ENCODE measurements around the gene TNFRSF13B. TPM values are rescaled to one million over a fixed set of nuclear protein-coding genes. Genes with fewer than 3 reads are reported as not detected.

TNFRSF13B gene
- total RNA-seq, 3 donors from 2014 or later, result 0.80 to 2.9 TPM; not detected in 1

DNA sequence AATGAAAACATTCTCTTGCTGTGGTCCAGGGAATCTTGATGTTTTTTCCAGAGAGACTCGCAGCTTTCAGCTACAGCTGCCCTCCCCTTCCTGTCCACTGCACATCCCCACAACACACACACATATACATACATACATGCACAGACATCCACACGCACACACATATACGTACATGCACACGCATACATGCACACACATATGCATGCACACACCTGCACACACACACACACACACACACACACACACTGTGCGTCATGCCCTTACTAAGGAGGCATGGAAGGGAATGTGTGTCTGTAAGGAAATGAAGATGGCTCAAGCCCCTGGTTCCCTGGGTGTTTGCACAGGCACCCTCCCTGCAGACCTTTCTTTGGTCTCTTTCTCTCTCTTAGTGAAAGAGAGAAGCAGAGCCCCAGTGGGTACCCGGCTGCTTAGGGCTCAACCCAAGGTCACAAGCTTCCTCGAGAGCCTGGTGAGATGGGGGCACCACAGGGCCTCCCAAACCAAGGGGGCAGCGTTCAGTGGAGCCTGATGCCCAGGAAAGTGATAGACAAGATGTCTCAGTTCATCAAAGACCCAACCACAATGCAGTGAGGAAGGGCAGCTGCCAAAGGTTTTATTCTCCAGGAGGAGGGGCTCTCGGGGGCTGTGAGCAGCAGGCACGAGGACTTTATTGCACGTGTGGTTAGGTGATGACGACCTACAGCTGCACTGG is 33.3 kb downstream of the TNFRSF13B start:
- H3K4me1 ChIP-seq, result no peaks in the 10 kb centered on the region
- no peaks in the 10 kb centered on the region for H3K36me3 ChIP-seq
- TF ChIP-seq POLR2A (IDR thresholded peaks at IDR 0.05) (no peak), POLR2AphosphoS5 (IDR thresholded peaks at IDR 0.05) (no peak)
- TF ChIP-seq, protein P1, sequence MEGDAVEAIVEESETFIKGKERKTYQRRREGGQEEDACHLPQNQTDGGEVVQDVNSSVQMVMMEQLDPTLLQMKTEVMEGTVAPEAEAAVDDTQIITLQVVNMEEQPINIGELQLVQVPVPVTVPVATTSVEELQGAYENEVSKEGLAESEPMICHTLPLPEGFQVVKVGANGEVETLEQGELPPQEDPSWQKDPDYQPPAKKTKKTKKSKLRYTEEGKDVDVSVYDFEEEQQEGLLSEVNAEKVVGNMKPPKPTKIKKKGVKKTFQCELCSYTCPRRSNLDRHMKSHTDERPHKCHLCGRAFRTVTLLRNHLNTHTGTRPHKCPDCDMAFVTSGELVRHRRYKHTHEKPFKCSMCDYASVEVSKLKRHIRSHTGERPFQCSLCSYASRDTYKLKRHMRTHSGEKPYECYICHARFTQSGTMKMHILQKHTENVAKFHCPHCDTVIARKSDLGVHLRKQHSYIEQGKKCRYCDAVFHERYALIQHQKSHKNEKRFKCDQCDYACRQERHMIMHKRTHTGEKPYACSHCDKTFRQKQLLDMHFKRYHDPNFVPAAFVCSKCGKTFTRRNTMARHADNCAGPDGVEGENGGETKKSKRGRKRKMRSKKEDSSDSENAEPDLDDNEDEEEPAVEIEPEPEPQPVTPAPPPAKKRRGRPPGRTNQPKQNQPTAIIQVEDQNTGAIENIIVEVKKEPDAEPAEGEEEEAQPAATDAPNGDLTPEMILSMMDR (IDR thresholded peaks at IDR 0.05), result no peak
- H3K27me3 ChIP-seq, result no peaks in the 10 kb centered on the region
- no peak overlapping the region for H3K27ac ChIP-seq
- H3K4me3 ChIP-seq, result no peak overlapping the region
- intact Hi-C loops (cut with DNase I; ENCODE audit: low total_unique reads), result no loop called here
- peak in 1 of 2 donors; percentile 19 for DNase-seq (ENCODE audit: low spot score in 2 of 2)
- no peaks in the 10 kb centered on the region for H3K9me3 ChIP-seq

DNA sequence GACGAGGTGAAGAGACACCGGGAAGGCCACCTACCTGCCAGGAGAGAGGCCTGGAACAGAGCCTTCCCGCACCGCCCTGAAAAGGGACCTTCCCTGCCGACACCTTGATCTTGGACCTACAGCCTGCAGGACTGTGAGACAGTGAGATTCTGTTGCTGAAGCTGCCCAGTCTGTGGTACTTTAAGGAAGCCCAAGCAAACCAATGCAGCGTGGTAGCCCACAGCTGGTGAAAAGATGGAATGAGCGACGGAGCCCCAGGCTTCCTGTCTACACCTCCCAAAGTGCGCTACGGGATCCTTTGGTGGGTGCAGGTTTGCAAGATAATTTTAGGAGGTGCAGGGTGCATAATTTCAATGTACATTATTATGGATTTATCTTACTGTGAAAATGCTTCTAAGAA is 33.9 kb downstream of the TNFRSF13B start:
- peak in 1 of 2 donors; percentile 20 for DNase-seq (ENCODE audit: low spot score in 2 of 2)
- Histone ChIP-seq H3K27me3 (no peaks in the 10 kb centered on the region), H3K36me3 (no peaks in the 10 kb centered on the region), H3K4me1 (no peaks in the 10 kb centered on the region), H3K27ac (no peak overlapping the region), H3K9me3 (no peaks in the 10 kb centered on the region), H3K4me3 (no peak overlapping the region)
- intact Hi-C loops (cut with DNase I; ENCODE audit: low total_unique reads), result no loop called here
- no peak for TF ChIP-seq POLR2A (IDR thresholded peaks at IDR 0.05)
- TF ChIP-seq, protein P1 (IDR thresholded peaks at IDR 0.05), result no peak
- TF ChIP-seq POLR2AphosphoS5 (IDR thresholded peaks at IDR 0.05), result no peak

GRCh38 chr17:16937431-16937830 is 34.5 kb downstream of the TNFRSF13B start:
- no peaks in the 10 kb centered on the region for H3K27me3 ChIP-seq
- H3K4me1 ChIP-seq, result no peaks in the 10 kb centered on the region
- H3K27ac ChIP-seq, result no peak overlapping the region
- no peaks in the 10 kb centered on the region for H3K36me3 ChIP-seq
- peak in 1 of 2 donors; percentile 28 for DNase-seq (ENCODE audit: low spot score in 2 of 2)
- H3K4me3 ChIP-seq, result no peak overlapping the region
- intact Hi-C loops (cut with DNase I; ENCODE audit: low total_unique reads), result no loop called here
- TF ChIP-seq POLR2AphosphoS5 (IDR thresholded peaks at IDR 0.05) (no peak), POLR2A (IDR thresholded peaks at IDR 0.05) (no peak)
- TF ChIP-seq, protein P1 (IDR thresholded peaks at IDR 0.05), result no peak
- H3K9me3 ChIP-seq, result no peaks in the 10 kb centered on the region

DNA sequence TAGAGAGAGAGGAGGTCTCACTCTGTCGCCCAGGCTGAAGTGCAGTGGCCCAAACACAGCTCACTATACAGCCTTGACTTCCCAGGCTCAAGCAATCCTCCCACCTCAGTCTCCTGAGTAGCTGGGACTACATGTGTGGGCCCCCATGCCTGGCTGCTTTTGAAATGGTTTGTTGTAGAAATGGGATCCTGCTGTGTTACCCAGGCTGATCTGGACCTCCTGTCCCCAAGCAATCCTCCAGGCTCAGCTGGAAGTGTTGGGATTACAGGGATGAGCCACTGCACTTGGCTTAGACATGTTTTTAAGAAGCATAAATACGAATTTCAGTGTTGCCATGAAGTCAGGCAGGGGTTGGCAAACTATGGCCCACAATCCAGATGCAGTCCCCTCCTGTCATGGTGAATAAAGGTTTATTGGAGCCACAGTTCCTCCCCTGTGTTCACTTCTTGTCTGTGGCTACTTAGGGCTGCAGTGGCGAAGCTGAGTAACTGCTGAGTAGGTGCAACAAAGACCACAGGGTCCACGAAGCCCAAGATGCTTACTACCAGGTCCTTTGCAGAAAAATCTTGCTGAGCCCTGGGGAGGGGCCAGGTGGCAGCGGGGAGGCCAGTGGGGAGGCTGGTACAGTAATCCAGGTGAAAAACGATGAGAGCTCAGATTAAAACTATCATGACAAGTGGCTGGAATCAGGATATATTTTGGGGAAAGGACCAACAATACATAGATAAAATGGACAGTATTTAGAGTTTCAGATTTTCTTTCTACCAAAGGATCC is 35.2 kb downstream of the TNFRSF13B start:
- no peak for TF ChIP-seq POLR2AphosphoS5 (IDR thresholded peaks at IDR 0.05)
- TF ChIP-seq, protein P1 (IDR thresholded peaks at IDR 0.05), result no peak
- no peak for TF ChIP-seq POLR2A (IDR thresholded peaks at IDR 0.05)
- no peaks in the 10 kb centered on the region for H3K4me1 ChIP-seq
- no peaks in the 10 kb centered on the region for H3K27me3 ChIP-seq
- H3K27ac ChIP-seq, result no peak overlapping the region
- intact Hi-C loops (cut with DNase I; ENCODE audit: low total_unique reads), result no loop called here
- peak in 1 of 2 donors; percentile 1 for DNase-seq (ENCODE audit: low spot score in 2 of 2)
- no peak overlapping the region for H3K4me3 ChIP-seq
- H3K9me3 ChIP-seq, result no peaks in the 10 kb centered on the region
- no peaks in the 10 kb centered on the region for H3K36me3 ChIP-seq

- H3K27me3 ChIP-seq, result no peaks in the 10 kb centered on the region
- no peak overlapping the region for H3K4me3 ChIP-seq
- peak in 1 of 2 donors; percentile 46 for DNase-seq (ENCODE audit: low spot score in 2 of 2)
- intact Hi-C loops (cut with DNase I; ENCODE audit: low total_unique reads), result no loop called here
- no peaks in the 10 kb centered on the region for H3K4me1 ChIP-seq
- TF ChIP-seq, protein P1 (IDR thresholded peaks at IDR 0.05), result no peak
- no peak for TF ChIP-seq POLR2A (IDR thresholded peaks at IDR 0.05)
- H3K27ac ChIP-seq, result no peak overlapping the region
- no peaks in the 10 kb centered on the region for H3K36me3 ChIP-seq
- no peaks in the 10 kb centered on the region for H3K9me3 ChIP-seq
Observed at GRCh38 chr17:16935786-16936185, 36.1 kb downstream of the TNFRSF13B start.
